ENCODE results near the gene DKC1.

The DKC1 gene

DNA sequence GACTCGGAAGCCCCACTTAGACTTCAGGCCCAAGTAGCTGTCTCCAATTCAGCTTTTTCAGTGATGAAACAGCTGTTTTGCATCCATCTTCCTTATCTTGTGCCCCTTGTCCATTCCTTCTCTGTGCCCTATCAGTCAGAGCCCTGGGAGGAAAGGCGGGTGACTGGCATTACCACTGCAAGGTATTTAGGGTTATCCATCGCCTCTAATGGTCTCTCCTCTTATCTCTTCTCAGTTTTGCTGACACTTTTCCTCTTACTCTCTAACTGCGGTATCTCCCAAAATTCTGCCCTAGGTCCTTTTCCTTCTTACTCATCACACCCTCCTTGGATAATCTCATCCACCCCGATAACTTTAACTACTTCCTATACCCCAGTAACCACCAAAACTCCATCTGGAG, 25.5 kb upstream of the DKC1 start:
- no peak for DNase-seq (ENCODE audit: low read depth, low spot score)

DNA sequence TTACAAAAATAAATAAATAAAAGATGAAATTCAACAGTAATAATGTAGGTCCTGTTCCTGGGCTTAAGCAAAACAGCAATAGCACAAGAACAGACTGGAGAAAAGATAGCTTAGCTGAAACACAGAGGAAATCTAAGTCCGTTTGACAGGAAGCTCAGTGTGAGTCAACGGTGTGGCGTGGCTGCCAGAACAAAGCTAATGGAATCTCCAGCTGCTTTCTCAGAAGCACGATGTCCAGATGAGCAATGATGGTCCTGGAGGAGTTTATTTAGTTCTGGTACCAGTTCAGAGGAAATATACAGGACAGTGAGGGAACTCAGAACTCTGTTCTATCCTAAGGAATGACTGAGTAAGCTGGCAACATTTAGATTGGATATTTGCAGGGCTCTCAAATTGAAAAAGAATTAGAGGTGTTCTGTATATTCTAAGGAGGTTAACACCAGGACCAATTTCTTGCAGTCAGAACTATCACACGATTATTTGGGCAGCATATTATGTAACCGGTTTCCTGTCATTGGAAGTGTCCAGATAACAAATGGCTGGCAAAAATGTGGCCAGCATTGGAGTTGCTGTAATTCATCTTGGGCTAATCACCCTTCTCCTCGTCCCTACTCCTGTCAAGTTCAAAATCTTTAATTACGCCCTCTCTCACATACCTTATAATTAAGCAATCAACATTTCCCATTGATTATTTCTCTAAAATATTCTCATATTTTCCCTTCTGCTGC, 24.5 kb upstream of the DKC1 start:
- no peak for DNase-seq (ENCODE audit: low read depth, low spot score)

DNA sequence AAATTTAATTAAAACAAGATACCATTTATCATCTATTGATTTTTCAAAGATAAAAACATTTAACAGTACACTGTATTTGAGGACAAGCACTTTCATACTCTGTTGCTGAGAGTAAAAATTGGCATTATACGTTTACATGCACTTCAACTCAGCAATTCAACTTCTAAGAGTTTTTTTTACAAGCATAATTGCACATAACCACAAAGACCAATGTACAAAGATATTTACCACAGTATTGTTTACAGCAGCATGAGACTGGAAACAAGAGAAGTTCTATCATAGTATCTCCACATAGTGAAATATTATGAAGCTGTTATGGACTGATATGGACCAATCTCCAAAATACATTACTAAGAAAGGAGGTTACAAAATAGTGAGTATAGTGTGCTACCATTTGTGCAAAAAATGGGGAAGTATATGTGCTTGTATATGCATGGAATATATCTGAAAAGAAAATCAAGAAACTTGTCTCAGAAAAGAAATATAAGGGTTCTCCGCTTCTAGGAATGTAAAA, 22.7 kb upstream of the DKC1 start:
- no peak for DNase-seq (ENCODE audit: low read depth, low spot score)

- DNase-seq (ENCODE audit: low read depth, low spot score), result no peak
Observed at GRCh38 chrX:154742613-154743012, 20.1 kb upstream of the DKC1 start.

DNA sequence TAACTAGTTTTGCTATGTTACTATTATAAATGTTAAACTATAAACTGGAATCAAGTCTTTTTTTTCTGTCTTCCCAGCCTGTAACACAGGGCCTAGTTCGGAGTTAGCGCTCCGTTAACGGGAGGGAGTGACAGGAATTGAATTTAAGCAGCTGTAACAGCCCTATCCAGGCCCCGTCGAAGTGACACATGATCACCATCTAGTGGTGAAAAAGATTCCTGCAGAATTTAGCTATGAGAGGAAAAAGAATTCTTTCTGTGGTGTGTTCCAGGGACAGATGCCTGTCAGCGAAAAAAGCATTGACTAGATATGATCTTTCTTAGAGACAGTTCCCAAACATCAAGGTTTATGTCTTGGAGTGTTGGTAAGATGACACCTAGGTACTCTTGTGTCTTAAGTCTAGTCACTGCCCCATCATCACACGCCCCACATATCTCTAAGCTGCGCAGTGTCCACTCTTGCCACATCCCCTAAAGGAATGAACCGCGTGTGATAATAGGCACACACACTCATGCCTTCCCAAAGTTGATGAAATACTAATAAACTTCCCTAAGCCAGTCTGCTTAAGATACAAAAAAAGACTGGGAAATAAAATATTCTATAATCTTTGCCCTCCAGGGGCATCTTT, 13.8 kb upstream of the DKC1 start:
- no peak for DNase-seq (ENCODE audit: low read depth, low spot score)

- no peak for DNase-seq (ENCODE audit: low read depth, low spot score)
Observed at GRCh38 chrX:154749856-154750255, 12.8 kb upstream of the DKC1 start.

DNA sequence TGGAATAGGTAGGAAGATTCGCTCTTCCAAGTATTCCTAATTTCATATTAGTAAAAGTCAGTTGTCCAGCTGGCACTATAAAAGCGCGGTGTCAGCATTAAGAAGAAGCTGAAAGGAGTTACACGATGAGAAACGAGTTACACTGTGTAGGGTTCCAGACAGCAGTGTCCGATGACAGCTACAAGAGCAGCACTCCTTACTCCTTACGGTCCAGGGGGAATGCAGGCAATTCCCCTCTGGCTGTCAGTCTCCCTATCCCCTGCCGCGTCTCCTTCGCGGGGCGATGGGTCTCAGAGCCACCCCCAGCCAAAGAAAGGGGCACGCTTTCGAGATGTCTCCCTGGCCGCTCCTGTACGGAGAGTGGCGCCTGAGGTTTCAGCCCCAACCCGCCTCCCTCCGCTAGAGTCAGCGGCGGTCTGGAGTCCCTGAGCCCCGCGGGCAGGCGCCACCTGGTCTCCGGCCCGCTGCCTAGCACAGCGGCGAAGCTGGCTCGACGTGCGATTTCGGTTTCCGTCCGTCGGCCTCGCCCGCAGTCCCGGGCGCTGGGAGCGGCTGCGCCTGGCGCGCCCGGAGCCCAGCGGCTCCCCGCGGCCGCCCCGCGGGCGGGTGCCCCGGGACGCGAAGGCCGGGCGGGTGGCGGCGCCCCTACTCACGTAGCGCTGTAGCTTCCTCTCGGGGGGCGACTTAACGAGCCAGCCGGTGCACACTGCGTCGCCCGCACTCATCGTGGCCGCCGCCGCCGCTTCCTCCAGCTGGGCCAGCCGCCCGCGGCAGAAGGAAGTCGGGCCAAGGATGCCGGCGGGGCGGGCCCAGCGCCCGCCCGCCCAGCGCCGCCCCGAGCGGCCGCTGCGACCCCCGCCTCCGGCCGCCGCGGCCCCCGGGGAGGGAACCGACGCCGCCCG, 12.1 kb upstream of the DKC1 start, which contains the start of gene GAB3:
TSS of gene GAB3 (minus strand) at position 777 of the 902 bp plus-strand sequence. CDS start at position 725, 52 bp downstream.
- DNase-seq (ENCODE audit: low read depth, low spot score), result no peak

GRCh38 chrX:154751203-154751668, 11.4 kb upstream of the DKC1 start:
- DNase-seq (ENCODE audit: low read depth, low spot score), result no peak

GRCh38 chrX:154751669-154752271, 10.9 kb upstream of the DKC1 start:
- no peak for DNase-seq (ENCODE audit: low read depth, low spot score)

DNA sequence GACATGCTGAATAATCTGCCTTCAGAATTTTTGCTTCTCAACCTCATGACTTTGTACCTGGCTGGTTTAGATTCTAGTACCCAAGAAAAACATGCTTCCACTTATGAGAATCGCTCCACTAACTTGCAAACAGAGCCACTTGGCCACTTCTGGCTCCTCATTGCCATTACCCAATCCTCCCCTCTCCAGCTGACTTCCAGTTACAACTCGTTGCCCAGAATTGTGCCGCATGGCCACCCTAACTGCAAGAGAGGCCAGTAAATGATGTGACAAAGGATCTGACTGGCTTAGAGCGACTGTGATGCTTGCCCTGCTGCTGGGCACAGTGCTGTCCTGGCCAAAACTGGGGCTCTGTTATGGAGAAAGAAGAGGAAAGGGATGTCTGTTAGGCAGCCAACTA, 4.0 kb upstream of the DKC1 start:
- DNase-seq (ENCODE audit: low read depth, low spot score), result no peak

GRCh38 chrX:154761977-154762536, 607 bp upstream of the DKC1 start:
- no peak for DNase-seq (ENCODE audit: low read depth, low spot score)

GRCh38 chrX:154774622-154775021, 12.0 kb downstream of the DKC1 start:
- DNase-seq (ENCODE audit: low read depth, low spot score), result no peak

GRCh38 chrX:154775419-154776349, 13.0 kb downstream of the DKC1 start:
- no peak for DNase-seq (ENCODE audit: low read depth, low spot score)

- no peak for DNase-seq (ENCODE audit: low read depth, low spot score)
Observed at GRCh38 chrX:154776753-154777152, 14.1 kb downstream of the DKC1 start.

- DNase-seq (ENCODE audit: low read depth, low spot score), result no peak
Observed at GRCh38 chrX:154779261-154779660, 16.6 kb downstream of the DKC1 start.

DNA sequence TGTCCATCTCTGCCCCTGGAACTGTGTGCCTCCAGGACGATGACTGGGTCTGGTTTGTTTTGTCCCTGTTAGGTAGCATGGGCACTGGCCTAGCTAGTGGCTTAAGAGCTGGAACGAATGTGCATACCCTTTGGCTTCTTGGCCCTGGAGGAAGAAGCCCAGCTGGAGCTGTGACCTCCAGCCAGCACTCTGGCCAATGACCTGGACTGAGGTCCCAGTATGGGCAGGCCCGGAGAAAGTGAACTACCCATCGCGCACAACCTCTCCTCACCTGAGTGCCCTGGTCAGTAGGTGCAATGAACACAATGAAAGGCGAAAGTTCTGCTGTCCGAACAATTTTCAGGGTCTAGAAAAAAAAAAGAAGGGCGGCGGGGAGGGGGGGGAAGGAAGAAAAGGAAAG, 18.3 kb downstream of the DKC1 start:
- DNase-seq (ENCODE audit: low read depth, low spot score), result no peak

DNA sequence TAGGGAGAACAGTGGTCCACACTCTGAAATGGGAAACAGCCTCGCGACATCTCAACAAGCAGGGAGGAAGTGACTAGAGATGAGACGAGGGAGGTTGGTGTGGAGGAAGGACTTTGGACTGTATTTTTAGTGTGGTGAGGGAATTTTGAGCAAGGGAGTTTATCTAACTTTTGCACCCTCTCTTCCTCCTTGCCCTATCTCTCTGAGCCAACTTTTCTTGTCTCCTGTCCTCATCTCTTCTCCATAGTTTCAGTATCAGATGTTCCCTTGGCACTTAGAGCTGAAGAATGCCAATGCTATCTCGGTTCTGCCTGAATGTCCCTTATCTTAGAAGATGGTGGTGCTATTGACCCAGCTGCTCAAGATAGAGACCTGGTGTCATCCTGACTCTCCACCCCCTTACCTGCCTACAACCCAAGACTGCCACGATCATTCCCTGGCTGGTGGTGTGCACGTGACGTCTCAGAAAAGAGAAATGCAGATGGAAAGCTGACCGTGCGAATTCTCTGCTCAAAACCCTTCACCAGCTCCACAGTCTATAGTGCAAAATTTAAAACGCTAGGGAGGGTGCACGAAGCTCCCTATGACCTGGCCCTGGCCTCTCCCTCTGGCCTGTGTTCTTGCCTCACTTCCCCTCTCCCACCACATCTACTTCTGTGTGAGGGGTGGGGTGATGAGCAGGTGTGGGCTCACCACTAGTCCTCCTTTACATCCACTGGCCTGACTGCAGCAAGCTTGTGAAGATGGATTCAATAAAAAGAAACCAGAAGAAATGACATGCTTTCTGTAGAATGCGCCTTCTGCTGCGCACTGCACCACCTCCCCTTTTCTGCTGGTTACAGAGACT, 21.7 kb downstream of the DKC1 start:
- DNase-seq (ENCODE audit: low read depth, low spot score), result no peak

- no peak for DNase-seq (ENCODE audit: low read depth, low spot score)
Observed at GRCh38 chrX:154785716-154786115, 23.1 kb downstream of the DKC1 start.

DNA sequence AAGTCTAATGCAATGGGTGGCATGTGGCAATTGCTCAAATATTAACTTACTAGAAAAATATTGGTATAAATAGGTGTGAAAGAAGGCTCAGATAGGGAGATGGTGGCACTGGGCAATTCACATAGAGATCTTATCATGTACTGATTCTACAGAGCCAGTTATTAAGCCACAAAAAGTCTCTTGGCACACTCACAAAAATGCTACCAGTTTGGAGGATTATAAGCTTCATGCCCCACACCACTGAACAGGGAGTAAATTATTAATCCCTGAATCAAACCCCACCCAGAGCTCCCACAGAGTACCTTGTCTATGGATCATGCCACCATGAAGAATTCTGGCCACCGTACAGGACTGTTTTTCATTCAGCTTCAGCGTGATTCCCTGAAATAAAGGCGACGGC, 28.8 kb downstream of the DKC1 start:
- no peak for DNase-seq (ENCODE audit: low read depth, low spot score)
